Keratinocyte (primary cell): Measurements from ENCODE around the gene ARHGAP8. TPM values are rescaled to one million over a fixed set of nuclear protein-coding genes. Genes with fewer than 3 reads are reported as not detected.

Source experiments
- DNase-seq: peaks from one replicate; pipeline ENCODE4 v3.0.0-alpha.2; 2011; ENCODE audit warnings: low read depth, missing footprints, low spot score
- FAIRE-seq: peaks from 2 replicates; lab custom pipeline; 2011; peaks lifted over from hg19 to GRCh38; lab: Jason Lieb, UNC
- H2AFZ ChIP-seq: 2 replicates; pipeline ENCODE4 v1.6.0; 2012; ENCODE audit warnings: low read length, control low read depth, inconsistent platforms; ENCODE audit not compliant: control insufficient read depth
- H3K27ac ChIP-seq: 2 replicates; pipeline ENCODE4 v1.5.1; 2011; ENCODE audit warnings: low read length; ENCODE audit not compliant: control insufficient read depth, insufficient read depth
- H3K27me3 ChIP-seq: 3 replicates; pipeline ENCODE4 v1.6.0; 2011; ENCODE audit warnings: low read length; ENCODE audit not compliant: control insufficient read depth, insufficient read depth; ENCODE audit errors: extremely low read depth
- H3K36me3 ChIP-seq, 2 experiments: 2 replicates in 1 of 2; 3 replicates in 1 of 2; pipeline ENCODE4 v1.5.1; 2011; ENCODE audit warnings: low read length in 2 of 2, mild to moderate bottlenecking in 1 of 2; ENCODE audit not compliant: control insufficient read depth in 2 of 2, insufficient read depth in 2 of 2; ENCODE audit errors: extremely low read depth in 1 of 2
- H3K4me1 ChIP-seq: 3 replicates; pipeline ENCODE4 v1.5.1; 2011; ENCODE audit warnings: low read length; ENCODE audit not compliant: control insufficient read depth, insufficient read depth; ENCODE audit errors: extremely low read depth
- H3K4me2 ChIP-seq: 3 replicates; pipeline ENCODE4 v1.6.0; 2011; ENCODE audit warnings: low read depth, low read length; ENCODE audit not compliant: control insufficient read depth, insufficient read depth; ENCODE audit errors: extremely low read depth
- H3K4me3 ChIP-seq, 3 experiments: fragments of 200-600 bp in 1 of 3; sonication (generic) in 1 of 3; 2 replicates in 2 of 3; 3 replicates in 1 of 3; pipeline ENCODE4 v1.5.1; 2011 to 2016; ENCODE audit warnings: low read length in 3 of 3, mild to moderate bottlenecking in 3 of 3, control low read depth in 2 of 3, inconsistent platforms in 1 of 3, low read depth in 1 of 3, mixed read lengths in 1 of 3, mixed run types in 1 of 3, moderate library complexity in 1 of 3; ENCODE audit not compliant: control insufficient read depth in 2 of 3, insufficient read depth in 2 of 3; ENCODE audit errors: extremely low read depth in 1 of 3
- H3K79me2 ChIP-seq: 2 replicates; pipeline ENCODE4 v1.6.0; 2012; ENCODE audit warnings: low read length; ENCODE audit not compliant: control insufficient read depth, insufficient read depth
- H3K9ac ChIP-seq: 3 replicates; pipeline ENCODE4 v1.6.0; 2011; ENCODE audit warnings: low read length; ENCODE audit not compliant: control insufficient read depth, insufficient read depth; ENCODE audit errors: extremely low read depth
- H3K9me1 ChIP-seq: 3 replicates; pipeline ENCODE4 v1.6.0; 2011; ENCODE audit warnings: low read length; ENCODE audit not compliant: control insufficient read depth, insufficient read depth; ENCODE audit errors: extremely low read depth
- H3K9me3 ChIP-seq: 2 replicates; pipeline ENCODE4 v1.5.1; 2012; ENCODE audit warnings: low read depth, low read length; ENCODE audit not compliant: control insufficient read depth
- H4K20me1 ChIP-seq: 3 replicates; pipeline ENCODE4 v1.6.0; 2011; ENCODE audit warnings: low read length; ENCODE audit not compliant: control insufficient read depth, insufficient read depth; ENCODE audit errors: extremely low read depth
- EZH2 ChIP-seq: IDR thresholded peaks from one replicate; pipeline ENCODE4 v1.6.1; 2012; ENCODE audit warnings: inconsistent platforms, mild to moderate bottlenecking, low read length, moderate library complexity
- dilution Hi-C: fragments of 300-500 bp; cut with MboI; formaldehyde crosslinking; loops from one replicate; pipeline ENCODE4 v1.7.0; 2020; ENCODE audit warnings: low sequenced_read_pairs; ENCODE audit not compliant: extremely low pct_ligation_motif_present
- polyA plus RNA-seq, 5 experiments: library from polyadenylated mRNA; depleted of rRNA in 3 of 5; stranded (reverse) in 3 of 5; stranded (forward) in 1 of 5; unstranded in 1 of 5; fragments of >200 nt; gene quantifications; 1 replicate in 1 of 5; 2 replicates in 3 of 5; 3 replicates in 1 of 5; pipeline versions ENCODE4 v1.2.1 to v1.2.3, GENCODE V29; 2011 to 2012; ENCODE audit warnings: missing spikeins in 2 of 5, low read depth in 1 of 5, low replicate concordance in 1 of 5
- TF ChIP-seq, protein P1 (sequence below), 3 experiments: IDR thresholded peaks in 1 of 3; conservative IDR thresholded peaks in 1 of 3; optimal IDR thresholded peaks in 1 of 3; 2 replicates in 2 of 3; 3 replicates in 1 of 3; pipeline versions ENCODE3 to v1.5.1; 2011; ENCODE audit warnings: low read length in 3 of 3, mild to moderate bottlenecking in 3 of 3, moderate library complexity in 2 of 3, control low read depth in 1 of 3, inconsistent platforms in 1 of 3; ENCODE audit not compliant: insufficient read depth in 2 of 3; ENCODE audit errors: extremely low read depth in 1 of 3

ARHGAP8 gene
- polyA plus RNA-seq, 1 donor (not counting 4 experiments of a cell fraction or from before 2014, with no cell fraction given): 21.3 TPM

- FAIRE-seq (no peak), DNase-seq (no peak)
- Histone ChIP-seq H3K36me3 (peaks cover 3 to 21% of the 10 kb centered on the region in 2 experiments), H2AFZ (no peak overlapping the region), H4K20me1 (no peaks in the 10 kb centered on the region), H3K4me2 (no peak overlapping the region), H3K79me2 (no peaks in the 10 kb centered on the region), H3K27ac (no peak overlapping the region), H3K4me1 (no peaks in the 10 kb centered on the region), H3K9ac (no peak overlapping the region), H3K9me3 (no peaks in the 10 kb centered on the region), H3K4me3 (no peak overlapping the region), H3K27me3 (no peaks in the 10 kb centered on the region), H3K9me1 (no peaks in the 10 kb centered on the region)
- TF ChIP-seq, protein P1, sequence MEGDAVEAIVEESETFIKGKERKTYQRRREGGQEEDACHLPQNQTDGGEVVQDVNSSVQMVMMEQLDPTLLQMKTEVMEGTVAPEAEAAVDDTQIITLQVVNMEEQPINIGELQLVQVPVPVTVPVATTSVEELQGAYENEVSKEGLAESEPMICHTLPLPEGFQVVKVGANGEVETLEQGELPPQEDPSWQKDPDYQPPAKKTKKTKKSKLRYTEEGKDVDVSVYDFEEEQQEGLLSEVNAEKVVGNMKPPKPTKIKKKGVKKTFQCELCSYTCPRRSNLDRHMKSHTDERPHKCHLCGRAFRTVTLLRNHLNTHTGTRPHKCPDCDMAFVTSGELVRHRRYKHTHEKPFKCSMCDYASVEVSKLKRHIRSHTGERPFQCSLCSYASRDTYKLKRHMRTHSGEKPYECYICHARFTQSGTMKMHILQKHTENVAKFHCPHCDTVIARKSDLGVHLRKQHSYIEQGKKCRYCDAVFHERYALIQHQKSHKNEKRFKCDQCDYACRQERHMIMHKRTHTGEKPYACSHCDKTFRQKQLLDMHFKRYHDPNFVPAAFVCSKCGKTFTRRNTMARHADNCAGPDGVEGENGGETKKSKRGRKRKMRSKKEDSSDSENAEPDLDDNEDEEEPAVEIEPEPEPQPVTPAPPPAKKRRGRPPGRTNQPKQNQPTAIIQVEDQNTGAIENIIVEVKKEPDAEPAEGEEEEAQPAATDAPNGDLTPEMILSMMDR (optimal IDR thresholded peaks at IDR 0.05 in 1 of 3, IDR thresholded peaks at IDR 0.05 in 1 of 3, conservative IDR thresholded peaks at IDR 0.05 in 1 of 3; ENCODE audit: extremely low read depth in 1 of 3, insufficient read depth in 2 of 3, low read length in 3 of 3): no peak
- TF ChIP-seq EZH2: no peak
- dilution Hi-C loops: no loop called here
Observed at GRCh38 chr22:44816141-44816540, 63.8 kb downstream of the ARHGAP8 start.

GRCh38 chr22:44818727-44819126 lies 66.4 kb downstream of the ARHGAP8 start:
- Histone ChIP-seq H3K4me3 (no peak overlapping the region), H4K20me1 (no peaks in the 10 kb centered on the region), H3K27ac (no peak overlapping the region), H3K9me1 (no peaks in the 10 kb centered on the region), H3K36me3 (peaks cover 9 to 33% of the 10 kb centered on the region in 2 experiments), H3K79me2 (no peaks in the 10 kb centered on the region), H3K9me3 (no peaks in the 10 kb centered on the region), H2AFZ (no peak overlapping the region), H3K4me1 (no peaks in the 10 kb centered on the region), H3K9ac (no peak overlapping the region), H3K4me2 (no peak overlapping the region), H3K27me3 (no peaks in the 10 kb centered on the region)
- DNase-seq (no peak), FAIRE-seq (no peak)
- dilution Hi-C loops: no loop called here
- no peak for TF ChIP-seq EZH2
- TF ChIP-seq, protein P1 (optimal IDR thresholded peaks at IDR 0.05 in 1 of 3, IDR thresholded peaks at IDR 0.05 in 1 of 3, conservative IDR thresholded peaks at IDR 0.05 in 1 of 3; ENCODE audit: extremely low read depth in 1 of 3, insufficient read depth in 2 of 3, low read length in 3 of 3): no peak
